CD4-positive, alpha-beta T cell (primary cell): Measurements from ENCODE around the gene KATNAL2. TPM values are rescaled to one million over a fixed set of nuclear protein-coding genes. Genes with fewer than 3 reads are reported as not detected.

ENCODE experiments used
- ATAC-seq: fragments of 200-7000 bp; cut with Tn5 transposase; one replicate; pipeline ENCODE4 v1.10.0; 2022; ENCODE audit warnings: mild to moderate bottlenecking; ENCODE audit not compliant: poor library complexity
- CTCF ChIA-PET: fragments of 350-600 bp; sonication (Branson Sonifier 250); formaldehyde crosslinking; loops from one replicate; lab custom pipeline; 2021; ENCODE audit warnings: antibody characterized with exemption, inconsistent platforms; lab: Charles Lee
- POLR2A ChIA-PET: fragments of 350-600 bp; sonication (Branson Sonifier 250); formaldehyde crosslinking; loops from one replicate; lab custom pipeline; 2021; ENCODE audit warnings: antibody characterized with exemption, inconsistent platforms; lab: Charles Lee
- DNase-seq, 14 experiments: peaks; one replicate each; pipeline ENCODE4 v3.0.0-alpha.2; 2013 to 2020; ENCODE audit warnings: mixed read lengths in 2 of 14
- H3K27ac ChIP-seq, 2 donors: one replicate each; pipeline versions ENCODE4 v1.5.1 to v1.7.0; 2013; ENCODE audit warnings: low read length in 2 of 2, low read depth in 1 of 2, mild to moderate bottlenecking in 1 of 2
- H3K27me3 ChIP-seq, 2 experiments: 1 replicate in 1 of 2; 2 replicates in 1 of 2; pipeline versions ENCODE4 v1.6.1 to v1.7.0; 2013; ENCODE audit warnings: low read length in 2 of 2, control low read depth in 1 of 2, mild to moderate bottlenecking in 1 of 2, moderate library complexity in 1 of 2; ENCODE audit not compliant: insufficient read depth in 2 of 2, control insufficient read depth in 1 of 2
- H3K36me3 ChIP-seq: one replicate; pipeline ENCODE4 v1.6.1; 2013; ENCODE audit warnings: low read length, control low read depth; ENCODE audit not compliant: insufficient read depth
- H3K4me1 ChIP-seq: one replicate; pipeline ENCODE4 v1.6.1; 2013; ENCODE audit warnings: low read length, control low read depth; ENCODE audit not compliant: insufficient read depth
- H3K4me3 ChIP-seq: one replicate; pipeline ENCODE4 v1.5.1; 2013; ENCODE audit warnings: mild to moderate bottlenecking, low read length, moderate library complexity
- H3K9me3 ChIP-seq, 2 experiments: 1 replicate in 1 of 2; 2 replicates in 1 of 2; pipeline versions ENCODE4 v1.6.1 to v1.7.0; 2013; ENCODE audit warnings: low read length in 2 of 2, mild to moderate bottlenecking in 2 of 2, control low read depth in 1 of 2, moderate library complexity in 1 of 2; ENCODE audit not compliant: control insufficient read depth in 1 of 2, insufficient read depth in 1 of 2
- H3K27ac Mint-ChIP-seq: one replicate; pipeline ENCODE4 v1.8.0; 2020; ENCODE audit warnings: mixed read lengths
- H3K27me3 Mint-ChIP-seq: one replicate; pipeline ENCODE4 v1.8.0; 2021; ENCODE audit warnings: mixed read lengths
- H3K36me3 Mint-ChIP-seq: one replicate; pipeline ENCODE4 v1.8.0; 2021; ENCODE audit warnings: low read depth, mixed read lengths
- H3K4me1 Mint-ChIP-seq: one replicate; pipeline ENCODE4 v1.8.0; 2021; ENCODE audit warnings: low read depth, mixed read lengths
- H3K4me3 Mint-ChIP-seq: one replicate; pipeline ENCODE4 v1.8.0; 2020; ENCODE audit warnings: mild to moderate bottlenecking, mixed read lengths
- H3K9me3 Mint-ChIP-seq: one replicate; pipeline ENCODE4 v1.8.0; 2020; ENCODE audit warnings: mixed read lengths
- CTCF ChIP-seq: fragments of 200-600 bp; IDR thresholded peaks from one replicate; pipeline ENCODE4 v1.8.0; 2022; ENCODE audit warnings: antibody characterized with exemption, mild to moderate bottlenecking
- intact Hi-C, 2 experiments: fragments of 100-400 bp; cut with DNase I in 1 of 2; cut with micrococcal nuclease in 1 of 2; formaldehyde crosslinking; loops; one replicate each; pipeline versions ENCODE4 v1.15.1 to v1.9.0; 2023 to 2025; cut with DNase I, micrococcal nuclease
- total RNA-seq, 174 experiments: library from RNA in 2 of 174; stranded (reverse) in 2 of 174; gene quantifications; one replicate each; pipeline ENCODE4 v1.2.3 and lab custom pipeline; 2021 to 2026

Gene KATNAL2
- total RNA-seq, 2 experiments from 2014 or later = 1.5 to 2.0 TPM

GRCh38 chr18:47121146-47121545 lies 203.7 kb downstream of the KATNAL2 start:
- ChIA-PET CTCF (no interaction called here), POLR2A (no interaction called here)
- Mint-ChIP-seq H3K27ac (no peak overlapping the region), H3K27me3 (no peaks in the 10 kb centered on the region), H3K4me1 (no peaks in the 10 kb centered on the region), H3K9me3 (no peaks in the 10 kb centered on the region), H3K4me3 (no peak overlapping the region), H3K36me3 (peaks cover 78% of the 10 kb centered on the region)
- TF ChIP-seq CTCF = no peak
- intact Hi-C loops = no loop called here
- Histone ChIP-seq H3K27ac (no peak overlapping the region), H3K27me3 (no peaks in the 10 kb centered on the region), H3K9me3 (no peaks in the 10 kb centered on the region), H3K36me3 (peaks cover 8% of the 10 kb centered on the region), H3K4me3 (no peak overlapping the region), H3K4me1 (no peaks in the 10 kb centered on the region)
- ATAC-seq (no peak), DNase-seq (no peak)

GRCh38 chr18:47141289-47141688 lies 223.9 kb downstream of the KATNAL2 start:
- Mint-ChIP-seq H3K4me3 (no peak overlapping the region), H3K27ac (no peak overlapping the region), H3K9me3 (no peaks in the 10 kb centered on the region), H3K27me3 (no peaks in the 10 kb centered on the region), H3K36me3 (peaks cover 37% of the 10 kb centered on the region), H3K4me1 (peaks cover 25% of the 10 kb centered on the region)
- no peaks in the 10 kb centered on the region for H3K27me3 ChIP-seq
- peaks cover under 1% of the 10 kb centered on the region for H3K36me3 ChIP-seq
- CTCF ChIA-PET = no interaction called here
- intact Hi-C loops = loop anchor here in 1 of 2 experiments (5.0 kb wide), 1 partner anchor 36 kb away; the partner anchor contains the start of gene IER3IP1
- no peaks in the 10 kb centered on the region for H3K4me1 ChIP-seq
- no peak for ATAC-seq
- H3K27ac ChIP-seq = no peak overlapping the region
- no peak overlapping the region for H3K4me3 ChIP-seq
- POLR2A ChIA-PET = interaction anchor here (1.0 kb wide), 1 partner anchor 9 kb away, joined by 3 read pairs; the partner anchor contains the start of gene HDHD2
- no peak for TF ChIP-seq CTCF
- no peak for DNase-seq
- H3K9me3 ChIP-seq = no peaks in the 10 kb centered on the region

DNA sequence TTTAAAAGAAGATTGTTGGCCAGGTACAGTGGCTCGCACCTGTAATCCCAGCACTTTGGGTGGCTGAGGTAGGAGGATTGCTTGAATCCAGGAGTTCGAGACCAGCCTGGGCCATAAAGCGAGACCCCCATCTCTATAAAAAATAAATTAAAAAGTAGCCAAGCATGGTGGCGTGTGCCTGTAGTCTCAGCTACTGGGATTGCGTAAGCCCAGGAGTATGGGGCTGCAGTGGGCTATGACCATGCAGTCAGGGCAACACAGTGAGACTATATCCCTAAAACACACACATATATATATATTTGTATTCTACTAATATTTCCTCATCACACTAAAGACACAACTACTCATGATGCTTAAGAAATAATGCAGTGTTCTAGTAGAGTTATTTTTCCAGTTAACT lies 225.8 kb downstream of the KATNAL2 start:
- no peak for TF ChIP-seq CTCF
- Histone ChIP-seq H3K27me3 (no peaks in the 10 kb centered on the region), H3K4me3 (no peak overlapping the region), H3K9me3 (no peaks in the 10 kb centered on the region), H3K36me3 (no peaks in the 10 kb centered on the region), H3K27ac (no peak overlapping the region), H3K4me1 (peaks cover 2% of the 10 kb centered on the region)
- intact Hi-C loops = loop anchor here in 1 of 2 experiments (5.0 kb wide), 1 partner anchor 34 kb away; the partner anchor contains the start of gene IER3IP1
- Mint-ChIP-seq H3K27ac (no peak overlapping the region), H3K27me3 (no peaks in the 10 kb centered on the region), H3K36me3 (peaks cover 31% of the 10 kb centered on the region), H3K9me3 (no peaks in the 10 kb centered on the region), H3K4me3 (no peak overlapping the region), H3K4me1 (peaks cover 39% of the 10 kb centered on the region)
- POLR2A ChIA-PET = interaction anchor here (0.6 kb wide), 1 partner anchor 12 kb away, joined by 3 read pairs; no protein-coding TSS in a partner anchor
- CTCF ChIA-PET = interaction anchor here (1.0 kb wide), 1 partner anchor 61 kb away, joined by 3 read pairs; no protein-coding TSS in a partner anchor
- no peak for ATAC-seq
- DNase-seq = no peak
